ENCODE measurements around the gene SAMSN1.

The SAMSN1 gene

DNA sequence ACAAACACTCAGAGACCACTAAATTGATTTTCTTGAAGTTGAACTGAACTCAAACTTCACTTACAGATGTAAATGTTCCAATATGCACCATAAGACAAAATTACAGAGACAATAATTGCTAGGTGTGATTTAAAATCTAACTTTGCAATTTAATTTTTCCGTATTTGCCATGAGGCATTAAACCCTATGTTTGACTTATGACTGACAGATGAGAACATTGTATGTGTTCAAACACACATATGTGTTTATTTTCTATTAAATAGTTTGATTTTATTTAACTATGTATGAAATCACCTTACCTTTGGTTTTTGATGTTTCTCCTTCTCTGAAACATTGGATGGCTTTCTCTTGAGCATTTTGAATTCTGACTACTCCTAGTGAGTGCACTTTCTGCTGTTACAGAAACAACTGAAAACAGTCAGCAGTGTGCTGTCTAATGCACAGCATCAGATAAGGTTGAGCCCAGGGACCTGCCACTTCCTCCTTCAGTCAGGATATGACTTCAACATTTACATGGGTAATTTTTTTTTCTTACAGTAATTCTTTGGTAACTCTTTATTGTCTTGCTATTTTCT lies at the start of gene SAMSN1:
SAMSN1 (minus strand) TSS at position 410 of the 575 bp plus-strand sequence; CDS start at position 356, 54 bp downstream.
- no peak for DNase-seq (ENCODE audit: low read depth, low spot score)

DNA sequence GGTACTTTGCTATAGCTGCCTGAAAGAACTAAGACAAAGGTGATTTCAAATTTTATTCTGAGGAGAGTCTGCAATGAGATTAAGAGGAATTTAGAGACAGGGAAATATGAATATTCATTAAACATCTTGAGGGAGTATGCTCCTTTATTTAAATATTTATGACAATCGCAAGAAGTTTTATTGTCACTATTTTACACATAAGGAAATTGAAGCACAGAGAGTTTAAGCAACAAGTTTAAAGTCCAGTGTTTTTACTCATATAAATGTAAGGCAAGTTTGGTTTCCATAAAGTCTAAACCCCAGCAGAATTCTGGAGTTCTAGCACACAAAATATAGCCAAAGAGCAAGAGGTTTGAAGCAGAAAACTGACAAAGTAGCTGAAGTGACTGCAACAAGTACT lies 49.3 kb upstream of the SAMSN1 start:
- no peak for DNase-seq (ENCODE audit: low read depth, low spot score)

GRCh38 chr21:14594967-14595366 lies 48.9 kb upstream of the SAMSN1 start:
- no peak for DNase-seq (ENCODE audit: low read depth, low spot score)

DNA sequence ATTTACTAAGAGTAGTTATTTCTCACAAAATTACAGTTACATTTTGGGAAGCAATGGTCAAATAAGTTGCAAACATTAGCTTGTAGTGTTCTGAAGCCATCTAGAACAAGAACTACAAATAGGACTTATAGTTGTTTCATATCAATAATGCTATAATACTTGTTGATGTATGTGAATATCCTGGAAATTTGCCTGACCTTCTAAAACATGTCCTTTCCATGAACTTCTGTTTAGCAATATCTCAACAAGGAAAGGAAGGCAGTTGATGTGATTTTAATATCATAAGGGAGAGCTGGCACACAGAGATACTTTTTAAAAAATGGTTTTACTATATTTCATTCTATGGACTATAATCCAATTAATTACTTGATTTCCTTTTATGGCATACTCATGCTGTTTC lies 47.1 kb upstream of the SAMSN1 start:
- no peak for DNase-seq (ENCODE audit: low read depth, low spot score)

- no peak for DNase-seq (ENCODE audit: low read depth, low spot score)
Measured at GRCh38 chr21:14592296-14593000, 46.3 kb upstream of the SAMSN1 start.

GRCh38 chr21:14591882-14592281 lies 45.8 kb upstream of the SAMSN1 start:
- DNase-seq (ENCODE audit: low read depth, low spot score), result no peak

- DNase-seq (ENCODE audit: low read depth, low spot score), result no peak
Measured at GRCh38 chr21:14591377-14591776, 45.3 kb upstream of the SAMSN1 start.

GRCh38 chr21:14589855-14590563 lies 43.9 kb upstream of the SAMSN1 start:
- no peak for DNase-seq (ENCODE audit: low read depth, low spot score)

GRCh38 chr21:14587266-14587665 lies 41.2 kb upstream of the SAMSN1 start:
- DNase-seq (ENCODE audit: low read depth, low spot score), result no peak

GRCh38 chr21:14585122-14585521 lies 39.0 kb upstream of the SAMSN1 start:
- no peak for DNase-seq (ENCODE audit: low read depth, low spot score)

GRCh38 chr21:14584357-14585095 lies 38.4 kb upstream of the SAMSN1 start:
- no peak for DNase-seq (ENCODE audit: low read depth, low spot score)

GRCh38 chr21:14583629-14584255 lies 37.6 kb upstream of the SAMSN1 start:
- DNase-seq (ENCODE audit: low read depth, low spot score), result no peak

- DNase-seq (ENCODE audit: low read depth, low spot score), result no peak
Measured at GRCh38 chr21:14582934-14583628, 37.0 kb upstream of the SAMSN1 start.

DNA sequence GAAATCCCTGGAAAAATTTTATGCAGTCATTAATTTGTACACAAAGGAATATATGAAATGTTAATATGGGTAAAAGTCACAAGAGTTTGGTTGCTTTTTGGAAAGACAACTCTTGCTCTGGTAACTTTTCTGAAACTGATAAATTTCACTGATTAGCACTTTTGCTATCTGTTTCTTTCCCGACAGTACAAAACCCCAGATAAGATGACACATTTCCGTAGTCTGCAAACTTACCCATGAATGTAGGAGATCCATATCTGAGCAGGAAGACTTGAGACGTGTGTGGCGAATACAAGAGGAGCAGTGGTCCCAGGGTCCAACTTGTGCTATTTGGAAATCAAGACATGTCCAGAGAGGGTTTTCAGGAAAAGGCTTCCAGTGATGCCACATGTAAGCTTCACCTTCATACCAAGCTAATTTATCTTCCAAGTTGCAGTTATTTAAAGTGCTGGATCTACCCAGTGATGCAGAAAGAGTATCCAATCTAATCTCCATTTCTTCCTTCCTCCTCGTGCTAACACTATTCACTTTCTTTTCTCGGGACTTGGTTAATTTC lies 35.9 kb upstream of the SAMSN1 start:
- DNase-seq (ENCODE audit: low read depth, low spot score), result no peak

DNA sequence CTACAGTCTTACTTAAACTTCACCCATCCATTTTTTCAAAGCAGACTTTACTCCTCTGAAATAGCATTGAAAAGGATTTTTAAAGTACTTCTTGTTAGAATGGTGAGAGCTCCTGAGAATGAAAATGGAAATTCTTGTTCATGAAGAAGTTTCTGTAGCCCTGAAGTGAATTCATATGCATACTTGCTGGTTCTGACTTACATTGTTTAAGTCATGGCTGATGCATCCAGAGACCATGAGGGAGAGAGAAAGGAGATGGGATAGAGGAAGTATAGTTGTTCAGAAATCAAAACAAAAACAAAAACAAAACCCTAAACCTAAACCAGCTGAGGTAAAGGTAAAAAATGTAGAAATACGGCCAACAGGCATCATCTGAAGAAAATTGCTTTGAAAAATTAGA lies 27.1 kb upstream of the SAMSN1 start:
- no peak for DNase-seq (ENCODE audit: low read depth, low spot score)

DNA sequence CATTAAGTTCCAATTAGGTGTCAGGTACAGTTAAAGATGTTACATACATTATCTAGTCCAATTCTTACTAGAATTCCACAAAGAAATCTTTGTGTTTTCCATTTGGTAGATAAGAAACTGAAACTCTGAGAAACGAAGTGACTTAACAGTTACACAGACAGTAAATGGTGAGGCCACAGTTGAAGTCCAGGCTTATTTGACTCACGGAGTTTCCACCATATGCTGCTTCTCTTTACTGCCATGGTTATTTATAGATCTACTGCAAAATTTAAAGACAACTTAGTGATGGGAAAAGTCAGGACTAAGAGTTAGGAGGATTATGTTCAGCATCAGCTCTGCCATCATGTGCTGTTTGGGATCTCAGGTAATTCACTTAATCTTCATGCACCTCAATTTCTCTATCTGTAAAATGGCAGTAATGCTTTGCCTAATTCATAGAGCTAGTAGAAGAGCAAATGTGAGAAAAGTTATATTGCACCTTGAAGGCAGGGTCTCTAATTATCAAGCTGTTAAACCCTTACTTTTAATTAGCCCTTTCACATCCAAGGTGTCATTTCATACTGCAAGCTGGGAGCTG lies 26.2 kb upstream of the SAMSN1 start:
- DNase-seq (ENCODE audit: low read depth, low spot score), result no peak

- no peak for DNase-seq (ENCODE audit: low read depth, low spot score)
Measured at GRCh38 chr21:14569868-14570267, 23.8 kb upstream of the SAMSN1 start.

GRCh38 chr21:14569026-14569621 lies 23.0 kb upstream of the SAMSN1 start:
- no peak for DNase-seq (ENCODE audit: low read depth, low spot score)

GRCh38 chr21:14567331-14568279 lies 21.5 kb upstream of the SAMSN1 start:
- DNase-seq (ENCODE audit: low read depth, low spot score), result no peak

Measured in smooth muscle cell of the brain vasculature (primary cell).